Tibial nerve (tissue), 4 donors: ENCODE measurements around the gene SLC25A21. TPM values are rescaled to one million over a fixed set of nuclear protein-coding genes. Genes with fewer than 3 reads are reported as not detected.
"Not testable (repeated sequence)": the region's sequence is repeated elsewhere in the genome, so short reads cannot be mapped to it uniquely, and the experiment has no call there.

Experiments used
- DNase-seq, 2 donors: peaks; one replicate each; pipeline ENCODE4 v3.0.0-alpha.2; 2019; ENCODE audit warnings: low spot score in 2 of 2
- H3K27ac ChIP-seq, 4 donors: fragments of 200-600 bp; sonication (generic) in 3 of 4; one replicate each; pipeline ENCODE4 v1.5.1; 2017 to 2019; ENCODE audit warnings: mild to moderate bottlenecking in 1 of 4
- H3K27me3 ChIP-seq, 2 donors: fragments of 200-600 bp; sonication (generic) in 1 of 2; one replicate each; pipeline versions ENCODE4 v1.5.1 to v1.6.0; 2017 to 2019
- H3K36me3 ChIP-seq, 3 donors: fragments of 200-600 bp; sonication (generic); one replicate each; pipeline ENCODE4 v1.5.1; 2018 to 2019
- H3K4me1 ChIP-seq, 4 donors: fragments of 200-600 bp; sonication (generic) in 3 of 4; one replicate each; pipeline ENCODE4 v1.5.1; 2017 to 2019
- H3K4me3 ChIP-seq, 4 donors: fragments of 200-600 bp; sonication (generic) in 3 of 4; one replicate each; pipeline ENCODE4 v1.5.1; 2017 to 2019; ENCODE audit warnings: mild to moderate bottlenecking in 1 of 4, moderate library complexity in 1 of 4
- H3K9me3 ChIP-seq, 4 donors: fragments of 200-600 bp; sonication (generic) in 3 of 4; one replicate each; pipeline ENCODE4 v1.5.1; 2017 to 2019
- EP300 ChIP-seq, 2 donors: sonication (generic); formaldehyde crosslinking; IDR thresholded peaks; one replicate each; pipeline ENCODE4 v1.6.1; 2017; ENCODE audit warnings: antibody characterized with exemption in 2 of 2, mild to moderate bottlenecking in 1 of 2
- POLR2A ChIP-seq, 2 donors: fragments of 450-650 bp; IDR thresholded peaks; one replicate each; pipeline ENCODE4 v1.6.1; 2017; ENCODE audit warnings: antibody characterized with exemption in 2 of 2, mild to moderate bottlenecking in 2 of 2, moderate library complexity in 2 of 2
- WGBS, 2 donors: methylation state at CpG; one replicate each; pipeline ENCODE4 v1.1.5; 2018; 5-methylcytosine and 5-hydroxymethylcytosine counted together
- total RNA-seq, 4 donors: library from RNA; depleted of rRNA; stranded (reverse); fragments of >200 nt; gene quantifications; one replicate each; pipeline ENCODE4 v1.1.0, GENCODE V29; 2016
- TF ChIP-seq, protein P1 (sequence below), 5 experiments: fragments of 200-600 bp in 3 of 5; fragments of 450-650 bp in 2 of 5; sonication (generic) in 3 of 5; IDR thresholded peaks; one replicate each; pipeline ENCODE4 v1.5.1; 2016 to 2019; ENCODE audit warnings: antibody characterized with exemption in 5 of 5, mild to moderate bottlenecking in 3 of 5, moderate library complexity in 2 of 5

Gene SLC25A21
- total RNA-seq, 4 donors from 2014 or later, result 0.30 to 0.98 (median 0.42) TPM; not detected in 1

DNA sequence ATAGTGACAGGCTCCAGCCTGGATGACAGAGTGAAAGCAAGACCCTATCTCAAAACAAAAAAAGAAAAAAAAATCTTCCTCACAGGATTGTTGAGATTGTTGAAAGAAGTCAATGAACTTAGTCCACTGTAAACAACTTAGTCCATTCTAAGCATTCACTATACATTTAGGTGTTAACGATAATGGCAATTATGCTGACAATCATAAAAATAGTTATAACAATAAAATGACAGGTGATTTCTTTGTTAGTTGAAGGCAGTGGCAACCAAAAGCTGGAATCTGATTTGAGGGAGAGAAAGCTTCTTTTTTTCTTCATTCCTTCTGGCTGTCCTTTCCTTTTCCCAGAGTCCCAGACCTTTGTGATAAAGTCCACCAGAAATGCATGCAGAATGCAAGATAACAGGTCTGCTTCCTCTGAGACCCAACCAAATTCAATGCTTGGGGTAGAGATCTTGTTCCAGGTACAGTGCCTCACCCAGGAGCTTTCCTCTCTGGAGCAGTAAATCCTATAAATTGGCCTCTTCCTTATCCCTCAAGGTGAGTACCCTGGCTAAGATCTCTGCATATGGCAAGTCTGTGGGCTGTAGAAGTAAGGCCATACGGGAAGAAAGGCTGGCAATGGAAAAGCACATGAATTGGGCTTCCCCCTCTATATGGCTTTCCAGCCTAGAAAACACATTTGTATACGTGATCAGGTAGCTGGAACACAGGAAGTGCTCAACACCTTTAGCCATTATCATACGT is 458.3 kb downstream of the SLC25A21 start:
- no peaks in the 10 kb centered on the region for H3K9me3 ChIP-seq

DNA sequence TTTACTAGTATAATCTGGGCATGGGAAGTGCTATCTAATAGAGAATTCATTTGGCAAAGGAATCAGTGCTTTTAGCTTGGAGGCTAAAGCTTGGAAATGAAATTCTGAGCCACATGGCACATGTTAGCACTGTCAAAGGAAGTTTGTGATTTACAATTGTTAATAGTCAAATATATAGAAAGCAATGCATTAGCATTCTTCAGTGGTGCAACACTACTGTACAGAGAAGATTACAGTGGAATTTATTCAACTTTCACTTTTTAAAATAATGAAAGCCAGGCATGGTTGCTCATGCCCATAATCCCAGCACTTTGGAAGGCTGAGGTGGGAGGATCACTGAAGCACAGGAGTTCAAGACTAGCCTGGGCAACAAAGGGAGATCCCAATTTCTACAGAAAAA is 464.8 kb downstream of the SLC25A21 start:
- Histone ChIP-seq H3K9me3 (no peaks in the 10 kb centered on the region), H3K27ac (no peak overlapping the region), H3K4me1 (no peaks in the 10 kb centered on the region), H3K36me3 (no peaks in the 10 kb centered on the region), H3K4me3 (no peak overlapping the region), H3K27me3 (no peaks in the 10 kb centered on the region)
- TF ChIP-seq EP300 (IDR thresholded peaks at IDR 0.05), result no peak
- TF ChIP-seq, protein P1, sequence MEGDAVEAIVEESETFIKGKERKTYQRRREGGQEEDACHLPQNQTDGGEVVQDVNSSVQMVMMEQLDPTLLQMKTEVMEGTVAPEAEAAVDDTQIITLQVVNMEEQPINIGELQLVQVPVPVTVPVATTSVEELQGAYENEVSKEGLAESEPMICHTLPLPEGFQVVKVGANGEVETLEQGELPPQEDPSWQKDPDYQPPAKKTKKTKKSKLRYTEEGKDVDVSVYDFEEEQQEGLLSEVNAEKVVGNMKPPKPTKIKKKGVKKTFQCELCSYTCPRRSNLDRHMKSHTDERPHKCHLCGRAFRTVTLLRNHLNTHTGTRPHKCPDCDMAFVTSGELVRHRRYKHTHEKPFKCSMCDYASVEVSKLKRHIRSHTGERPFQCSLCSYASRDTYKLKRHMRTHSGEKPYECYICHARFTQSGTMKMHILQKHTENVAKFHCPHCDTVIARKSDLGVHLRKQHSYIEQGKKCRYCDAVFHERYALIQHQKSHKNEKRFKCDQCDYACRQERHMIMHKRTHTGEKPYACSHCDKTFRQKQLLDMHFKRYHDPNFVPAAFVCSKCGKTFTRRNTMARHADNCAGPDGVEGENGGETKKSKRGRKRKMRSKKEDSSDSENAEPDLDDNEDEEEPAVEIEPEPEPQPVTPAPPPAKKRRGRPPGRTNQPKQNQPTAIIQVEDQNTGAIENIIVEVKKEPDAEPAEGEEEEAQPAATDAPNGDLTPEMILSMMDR (IDR thresholded peaks at IDR 0.05), result no peak
- TF ChIP-seq POLR2A (IDR thresholded peaks at IDR 0.05), result no peak
- DNase-seq, result no peak

More for the DNA sequence above, 458.3 kb downstream of the SLC25A21 start:
- Histone ChIP-seq H3K4me1 (no peaks in the 10 kb centered on the region), H3K4me3 (no peak overlapping the region), H3K36me3 (no peaks in the 10 kb centered on the region), H3K27ac (no peak overlapping the region), H3K27me3 (no peaks in the 10 kb centered on the region)
- TF ChIP-seq POLR2A (IDR thresholded peaks at IDR 0.05) (no peak), EP300 (IDR thresholded peaks at IDR 0.05) (no peak)
- TF ChIP-seq, protein P1 (IDR thresholded peaks at IDR 0.05), result no peak
- WGBS, 2 donors, result 78 to 83% methylated on average over 4 of the region's 4 CpGs
- DNase-seq, result no peak

- Histone ChIP-seq H3K27me3 (no peaks in the 10 kb centered on the region), H3K4me1 (no peaks in the 10 kb centered on the region), H3K9me3 (peaks cover 0 to 8% (median 0%) of the 10 kb centered on the region in 4 donors), H3K27ac (no peak overlapping the region), H3K36me3 (no peaks in the 10 kb centered on the region), H3K4me3 (no peak overlapping the region)
- 73 to 77% methylated on average over 2 of the region's 2 CpGs for WGBS, 2 donors
- TF ChIP-seq, protein P1 (IDR thresholded peaks at IDR 0.05), result no peak
- TF ChIP-seq POLR2A (IDR thresholded peaks at IDR 0.05) (no peak), EP300 (IDR thresholded peaks at IDR 0.05) (no peak)
- DNase-seq, result no peak
Observed at GRCh38 chr14:36702474-36702873, 469.9 kb downstream of the SLC25A21 start.

DNA sequence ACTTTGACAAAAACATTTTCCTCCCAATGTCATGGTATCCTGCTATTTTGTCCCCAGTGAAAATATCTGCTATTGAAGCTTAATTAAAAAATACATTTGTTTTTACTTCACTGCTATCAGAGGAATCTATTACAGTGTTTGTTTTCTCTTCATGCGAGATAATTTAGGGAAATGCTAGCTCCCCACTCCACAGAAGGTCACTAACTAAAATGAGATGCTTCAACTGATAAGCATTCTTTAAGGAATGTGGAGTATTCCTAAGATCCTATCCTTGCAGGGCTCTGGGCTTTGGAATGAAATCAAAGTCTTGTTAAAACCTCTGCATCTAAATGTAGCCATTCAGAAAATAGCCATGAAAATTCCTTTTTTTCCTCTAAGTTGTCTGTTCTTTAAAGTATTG is 471.3 kb downstream of the SLC25A21 start:
- TF ChIP-seq POLR2A (IDR thresholded peaks at IDR 0.05) (no peak), EP300 (IDR thresholded peaks at IDR 0.05) (no peak)
- TF ChIP-seq, protein P1 (IDR thresholded peaks at IDR 0.05), result no peak
- Histone ChIP-seq H3K4me3 (no peak overlapping the region), H3K9me3 (peaks cover 0 to 8% (median 0%) of the 10 kb centered on the region in 4 donors), H3K4me1 (no peaks in the 10 kb centered on the region), H3K36me3 (no peaks in the 10 kb centered on the region), H3K27ac (no peak overlapping the region), H3K27me3 (no peaks in the 10 kb centered on the region)
- WGBS, 2 donors, result 28 to 29% methylated on average over 1 of the region's 1 CpG
- DNase-seq, result no peak

DNA sequence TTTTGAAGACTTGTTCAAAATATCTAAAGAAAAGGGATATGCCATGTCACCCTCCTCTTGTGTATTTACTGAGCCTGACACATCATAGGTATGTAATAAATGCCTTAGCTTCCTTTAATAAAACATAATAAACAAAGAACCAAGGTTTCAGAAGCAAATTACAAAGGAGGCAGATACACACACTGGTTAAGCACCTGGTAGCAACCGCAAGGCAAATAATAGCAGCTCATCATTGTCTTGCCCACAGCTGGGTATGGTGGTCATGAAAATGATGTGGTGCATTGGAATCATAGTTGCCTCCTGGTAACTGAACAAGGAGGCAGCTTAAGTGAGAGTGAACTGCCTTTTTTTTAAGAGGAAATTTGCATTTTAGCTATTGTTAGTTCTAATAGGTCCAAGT is 471.8 kb downstream of the SLC25A21 start:
- TF ChIP-seq, protein P1 (IDR thresholded peaks at IDR 0.05), result no peak
- TF ChIP-seq EP300 (IDR thresholded peaks at IDR 0.05) (no peak), POLR2A (IDR thresholded peaks at IDR 0.05) (no peak)
- Histone ChIP-seq H3K9me3 (peaks cover 0 to 9% (median 0%) of the 10 kb centered on the region in 4 donors), H3K4me1 (no peaks in the 10 kb centered on the region), H3K4me3 (no peak overlapping the region), H3K36me3 (no peaks in the 10 kb centered on the region), H3K27ac (no peak overlapping the region), H3K27me3 (no peaks in the 10 kb centered on the region)
- 97% methylated on average over 1 of the region's 1 CpG for WGBS, 2 donors
- no peak for DNase-seq

DNA sequence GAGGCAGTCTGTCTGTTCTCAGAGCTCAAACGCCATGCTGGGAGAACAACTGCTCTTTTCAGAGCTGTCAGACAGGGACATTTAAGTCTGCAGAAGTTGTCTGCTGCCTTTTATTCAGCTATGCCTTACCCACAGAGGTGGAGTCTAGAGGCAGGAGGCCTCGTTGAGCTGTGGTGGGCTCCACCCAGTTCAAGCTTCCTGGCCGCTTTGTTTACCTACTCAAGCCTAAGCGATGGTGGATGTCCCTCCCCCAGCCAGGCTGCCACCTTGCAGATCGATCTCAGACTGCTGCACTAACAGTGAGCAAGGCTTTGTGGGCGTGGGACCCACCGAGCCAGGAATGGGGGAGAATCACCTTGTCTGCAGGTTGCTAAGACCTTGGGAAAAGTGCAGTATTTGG is 473.0 kb downstream of the SLC25A21 start:
- not testable (repeated sequence) for H3K27me3 ChIP-seq, H3K36me3 ChIP-seq, DNase-seq, H3K27ac ChIP-seq, H3K4me3 ChIP-seq, H3K4me1 ChIP-seq
- peaks cover 0 to 15% (median 0%) of the 10 kb centered on the region in 4 donors for H3K9me3 ChIP-seq
- 71 to 74% methylated on average over 7 of the region's 7 CpGs for WGBS, 2 donors
